Stimulated activated naive B cell treated with anti-CD40 and anti-IgM and Interleukin-4, amounts not matched to agents 10 μg/mL and 1 μg/mL and 100 μg/mL, for 72 hours (primary cell): ENCODE data around the gene SNX19.

ENCODE experiments used
- ATAC-seq, 2 donors: fragments of 150-1000 bp; cut with Tn5 transposase; replicated peaks; 2 replicates each; pipeline ENCODE4 v1.10.0; 2021; ENCODE audit warnings: moderate library complexity in 1 of 2
- DNase-seq: peaks from one replicate; pipeline ENCODE4 v3.0.0; 2021
- H3K27ac Mint-ChIP-seq: one replicate; pipeline ENCODE4 v1.8.0; 2022; ENCODE audit warnings: mild to moderate bottlenecking, mixed read lengths
- H3K27me3 Mint-ChIP-seq, 2 donors: one replicate each; pipeline ENCODE4 v1.8.0; 2022; ENCODE audit warnings: mixed read lengths in 2 of 2
- H3K36me3 Mint-ChIP-seq, 2 donors: one replicate each; pipeline ENCODE4 v1.8.0; 2022; ENCODE audit warnings: mixed read lengths in 2 of 2, mild to moderate bottlenecking in 1 of 2
- H3K4me1 Mint-ChIP-seq, 2 donors: one replicate each; pipeline ENCODE4 v1.8.0; 2022; ENCODE audit warnings: mixed read lengths in 2 of 2, mild to moderate bottlenecking in 1 of 2
- H3K4me3 Mint-ChIP-seq, 2 donors: one replicate each; pipeline ENCODE4 v1.8.0; 2022; ENCODE audit warnings: mild to moderate bottlenecking in 2 of 2, mixed read lengths in 2 of 2, moderate library complexity in 1 of 2
- H3K9me3 Mint-ChIP-seq, 2 donors: one replicate each; pipeline ENCODE4 v1.8.0; 2022; ENCODE audit warnings: mixed read lengths in 2 of 2, mild to moderate bottlenecking in 1 of 2

SNX19 gene

DNA sequence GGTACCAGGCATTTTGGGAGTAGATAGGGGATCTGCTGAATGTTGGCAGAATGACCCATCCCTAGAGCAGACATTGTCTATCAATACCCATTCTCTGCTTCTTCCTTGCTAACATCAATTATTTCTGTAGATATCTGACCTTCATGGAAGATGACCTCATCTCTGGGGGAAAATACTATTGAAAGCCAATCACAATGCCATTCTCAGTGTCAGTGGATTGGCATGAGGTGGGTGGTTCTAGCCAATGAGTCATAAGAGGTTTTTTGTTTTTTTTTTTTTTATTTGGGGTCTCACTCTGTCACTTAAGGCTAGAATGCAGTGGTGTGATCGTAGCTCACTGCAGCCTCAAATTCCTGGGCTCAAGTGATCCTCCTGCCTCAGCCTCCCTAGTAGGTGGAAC, 42.5 kb downstream of the SNX19 start:
- no peaks in the 10 kb centered on the region for H3K9me3 Mint-ChIP-seq
- DNase-seq: no peak
- H3K27ac Mint-ChIP-seq: no peak overlapping the region
- H3K27me3 Mint-ChIP-seq: no peaks in the 10 kb centered on the region
- no peak overlapping the region for H3K4me3 Mint-ChIP-seq
- ATAC-seq: no peak
- H3K36me3 Mint-ChIP-seq: peaks cover 27 to 42% of the 10 kb centered on the region in 2 donors
- no peaks in the 10 kb centered on the region for H3K4me1 Mint-ChIP-seq

GRCh38 chr11:130872981-130873380, 43.3 kb downstream of the SNX19 start:
- ATAC-seq: no peak
- DNase-seq: no peak
- no peaks in the 10 kb centered on the region for H3K4me1 Mint-ChIP-seq
- H3K27ac Mint-ChIP-seq: peak overlapping the region; percentile 31
- no peaks in the 10 kb centered on the region for H3K27me3 Mint-ChIP-seq
- H3K4me3 Mint-ChIP-seq: no peak overlapping the region
- peaks cover 30 to 40% of the 10 kb centered on the region in 2 donors for H3K36me3 Mint-ChIP-seq
- H3K9me3 Mint-ChIP-seq: no peaks in the 10 kb centered on the region

DNA sequence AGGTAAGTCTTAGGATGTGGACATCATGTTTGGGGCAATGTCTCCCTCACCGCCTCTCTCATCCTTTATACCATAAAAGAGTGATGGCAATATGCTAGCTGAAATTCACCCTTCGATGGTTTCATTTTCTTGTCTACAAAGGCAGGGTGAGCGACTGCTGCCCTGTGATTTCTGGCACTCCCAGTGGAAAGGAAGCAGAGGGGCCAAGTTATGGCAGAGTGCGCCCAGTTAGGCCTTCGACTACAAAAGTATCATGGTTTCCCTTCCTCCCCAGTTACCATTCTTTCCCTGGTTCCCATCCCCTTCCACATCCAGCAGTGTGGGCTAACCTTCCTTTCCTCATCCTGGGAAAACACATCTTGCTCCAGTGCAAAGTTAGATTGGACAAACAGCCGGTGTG, 43.8 kb downstream of the SNX19 start:
- peaks cover 27 to 36% of the 10 kb centered on the region in 2 donors for H3K36me3 Mint-ChIP-seq
- peak overlapping the region; percentile 31 for H3K27ac Mint-ChIP-seq
- no peaks in the 10 kb centered on the region for H3K27me3 Mint-ChIP-seq
- no peak overlapping the region for H3K4me3 Mint-ChIP-seq
- ATAC-seq (no peak), DNase-seq (no peak)
- H3K9me3 Mint-ChIP-seq: no peaks in the 10 kb centered on the region
- no peaks in the 10 kb centered on the region for H3K4me1 Mint-ChIP-seq

DNA sequence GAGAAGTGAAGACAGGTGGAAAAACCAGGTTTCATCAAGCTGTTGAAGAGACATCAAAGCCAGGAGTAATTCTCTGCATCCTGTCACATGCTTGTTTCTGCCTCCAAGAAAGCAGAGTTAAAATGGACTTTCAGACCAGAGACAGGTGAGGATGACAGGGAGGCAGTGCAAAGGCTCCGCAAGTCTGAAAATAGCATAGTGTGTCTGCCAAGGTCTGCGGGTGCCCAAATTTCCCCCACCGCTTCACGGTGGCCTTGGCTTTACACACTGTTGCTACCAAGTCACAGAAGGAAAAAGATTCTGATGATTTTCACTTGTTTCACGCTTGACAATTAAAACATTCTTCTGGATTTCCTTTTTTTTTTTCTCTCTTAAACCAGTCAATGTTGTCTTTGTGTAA, 44.2 kb downstream of the SNX19 start:
- H3K27me3 Mint-ChIP-seq: no peaks in the 10 kb centered on the region
- H3K4me3 Mint-ChIP-seq: no peak overlapping the region
- H3K27ac Mint-ChIP-seq: no peak overlapping the region
- H3K4me1 Mint-ChIP-seq: no peaks in the 10 kb centered on the region
- H3K9me3 Mint-ChIP-seq: no peaks in the 10 kb centered on the region
- peaks cover 25 to 32% of the 10 kb centered on the region in 2 donors for H3K36me3 Mint-ChIP-seq
- ATAC-seq: no peak
- DNase-seq: no peak

GRCh38 chr11:130871616-130872015, 44.7 kb downstream of the SNX19 start:
- ATAC-seq (no peak), DNase-seq (no peak)
- no peaks in the 10 kb centered on the region for H3K4me1 Mint-ChIP-seq
- H3K9me3 Mint-ChIP-seq: no peaks in the 10 kb centered on the region
- H3K27ac Mint-ChIP-seq: no peak overlapping the region
- H3K4me3 Mint-ChIP-seq: no peak overlapping the region
- H3K27me3 Mint-ChIP-seq: no peaks in the 10 kb centered on the region
- H3K36me3 Mint-ChIP-seq: peaks cover 25 to 28% of the 10 kb centered on the region in 2 donors

DNA sequence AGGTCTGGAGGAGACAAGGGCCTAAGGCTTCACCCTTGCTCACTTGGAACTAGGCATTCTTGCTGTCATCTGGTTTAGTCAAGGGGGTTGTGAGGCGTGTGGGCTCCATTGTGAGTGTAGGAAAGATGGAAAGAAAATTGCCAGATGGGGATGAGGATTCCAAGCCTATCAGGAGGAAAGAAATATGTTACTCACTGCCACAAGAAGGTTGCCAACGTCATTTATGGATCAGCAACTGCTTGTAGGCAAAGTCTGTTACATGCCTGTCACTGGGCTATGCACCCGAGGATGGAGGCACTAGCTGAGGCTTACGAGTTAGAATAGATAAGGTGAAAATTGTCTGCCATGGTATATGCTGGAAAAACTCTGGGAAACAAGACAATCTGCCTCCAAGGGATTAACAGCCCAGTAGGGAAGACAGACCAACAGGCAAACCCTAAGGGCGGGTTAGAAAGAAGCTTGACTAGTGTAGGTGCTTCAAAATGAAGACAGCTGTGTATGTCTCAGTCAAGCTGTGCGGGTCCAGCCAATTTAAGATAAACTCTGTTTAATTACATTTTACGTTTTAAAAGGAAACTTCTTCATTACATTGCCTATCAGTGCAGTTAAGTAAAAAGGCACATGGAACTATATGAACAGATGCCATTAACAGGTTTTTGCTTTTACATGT, 47.4 kb downstream of the SNX19 start:
- Mint-ChIP-seq H3K27ac (no peak overlapping the region), H3K4me3 (no peak overlapping the region), H3K9me3 (no peaks in the 10 kb centered on the region), H3K4me1 (no peaks in the 10 kb centered on the region), H3K27me3 (no peaks in the 10 kb centered on the region), H3K36me3 (peaks cover 13 to 26% of the 10 kb centered on the region in 2 donors)
- ATAC-seq: no peak
- DNase-seq: no peak

DNA sequence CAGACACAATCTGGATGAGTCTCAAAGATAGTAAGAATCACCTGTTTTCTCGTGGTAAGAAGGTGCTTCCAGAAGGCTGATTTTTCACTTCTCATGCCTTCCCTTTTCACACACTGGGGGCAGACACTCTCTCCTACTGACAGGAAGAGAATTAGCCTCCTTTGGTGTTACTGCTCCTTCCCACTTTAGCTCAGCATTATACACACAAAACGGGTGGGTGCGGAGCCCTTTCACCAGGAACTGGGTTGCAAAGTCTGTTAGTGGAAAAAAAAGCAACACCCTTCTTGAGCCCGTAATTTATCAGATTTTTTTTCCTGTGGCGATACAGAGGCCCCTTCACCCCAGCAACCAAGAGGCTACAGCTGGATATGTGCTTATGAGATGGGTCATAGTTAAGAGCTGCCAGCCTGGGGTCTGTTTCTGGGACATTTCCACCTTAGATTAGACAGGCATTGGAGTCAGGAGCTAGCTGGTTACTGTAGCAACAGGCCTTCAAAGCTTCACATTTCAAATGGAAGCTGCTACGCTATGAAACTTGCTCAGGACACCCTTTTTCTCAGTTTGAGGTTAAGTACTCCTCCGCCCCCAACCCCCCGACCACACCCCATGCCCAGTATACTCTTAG, 48.1 kb downstream of the SNX19 start:
- Mint-ChIP-seq H3K27me3 (no peaks in the 10 kb centered on the region), H3K4me3 (no peak overlapping the region), H3K36me3 (peaks cover 13 to 23% of the 10 kb centered on the region in 2 donors), H3K9me3 (no peaks in the 10 kb centered on the region), H3K27ac (no peak overlapping the region), H3K4me1 (no peaks in the 10 kb centered on the region)
- no peak for ATAC-seq
- no peak for DNase-seq

DNA sequence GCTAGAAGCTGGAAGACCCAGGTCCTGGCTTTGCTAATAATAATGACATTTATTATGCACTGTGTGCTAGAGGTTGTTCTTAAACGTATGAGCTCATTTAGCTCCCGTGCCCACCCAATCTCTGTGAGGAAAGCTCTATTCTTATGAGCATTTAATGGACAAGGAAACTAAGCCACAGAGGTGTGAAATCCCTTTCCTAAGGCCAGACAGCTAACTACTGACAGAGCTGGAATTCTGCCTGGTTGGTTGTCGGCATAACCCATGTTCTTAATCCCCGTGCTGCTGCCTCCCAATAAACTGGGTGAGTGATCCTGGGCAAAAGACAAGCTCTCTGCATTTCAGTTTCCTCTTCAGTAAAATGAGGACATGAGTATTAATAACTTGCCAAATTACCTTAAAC, 49.4 kb downstream of the SNX19 start:
- ATAC-seq (no peak), DNase-seq (no peak)

DNA sequence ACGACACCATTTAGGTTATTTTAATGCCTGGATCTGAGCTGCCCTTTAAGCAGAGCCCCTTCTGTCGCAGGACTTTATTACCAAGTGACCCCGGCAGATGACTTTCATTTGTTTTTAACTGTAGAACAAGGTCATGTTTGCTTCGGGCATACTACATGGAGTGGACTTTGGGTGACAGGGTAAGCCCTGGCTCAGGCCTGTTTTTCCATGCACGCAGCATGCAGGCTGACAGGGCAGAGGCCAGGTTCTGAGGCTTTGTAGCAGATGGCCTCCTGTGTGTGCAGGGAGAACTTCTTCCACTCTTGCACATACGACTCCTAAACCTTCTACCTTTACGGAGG, 50.5 kb downstream of the SNX19 start:
- Mint-ChIP-seq H3K27ac (no peak overlapping the region), H3K27me3 (no peaks in the 10 kb centered on the region), H3K36me3 (peaks cover 4 to 18% of the 10 kb centered on the region in 2 donors), H3K4me1 (peaks cover 5 to 8% of the 10 kb centered on the region in 2 donors), H3K9me3 (no peaks in the 10 kb centered on the region), H3K4me3 (no peak overlapping the region)
- no peak for DNase-seq
- no peak for ATAC-seq

More for the DNA sequence above, 49.4 kb downstream of the SNX19 start:
- H3K4me3 Mint-ChIP-seq: no peak overlapping the region
- H3K9me3 Mint-ChIP-seq: no peaks in the 10 kb centered on the region
- peaks cover 12 to 23% of the 10 kb centered on the region in 2 donors for H3K36me3 Mint-ChIP-seq
- no peaks in the 10 kb centered on the region for H3K27me3 Mint-ChIP-seq
- peaks cover 4 to 5% of the 10 kb centered on the region in 2 donors for H3K4me1 Mint-ChIP-seq
- no peak overlapping the region for H3K27ac Mint-ChIP-seq

- Mint-ChIP-seq H3K27me3 (no peaks in the 10 kb centered on the region), H3K4me3 (no peak overlapping the region), H3K9me3 (no peaks in the 10 kb centered on the region), H3K4me1 (peaks cover 5 to 8% of the 10 kb centered on the region in 2 donors), H3K36me3 (peaks cover 4 to 16% of the 10 kb centered on the region in 2 donors), H3K27ac (no peak overlapping the region)
- DNase-seq: no peak
- no peak for ATAC-seq
Measured at GRCh38 chr11:130865091-130865773, 51.0 kb downstream of the SNX19 start.

DNA sequence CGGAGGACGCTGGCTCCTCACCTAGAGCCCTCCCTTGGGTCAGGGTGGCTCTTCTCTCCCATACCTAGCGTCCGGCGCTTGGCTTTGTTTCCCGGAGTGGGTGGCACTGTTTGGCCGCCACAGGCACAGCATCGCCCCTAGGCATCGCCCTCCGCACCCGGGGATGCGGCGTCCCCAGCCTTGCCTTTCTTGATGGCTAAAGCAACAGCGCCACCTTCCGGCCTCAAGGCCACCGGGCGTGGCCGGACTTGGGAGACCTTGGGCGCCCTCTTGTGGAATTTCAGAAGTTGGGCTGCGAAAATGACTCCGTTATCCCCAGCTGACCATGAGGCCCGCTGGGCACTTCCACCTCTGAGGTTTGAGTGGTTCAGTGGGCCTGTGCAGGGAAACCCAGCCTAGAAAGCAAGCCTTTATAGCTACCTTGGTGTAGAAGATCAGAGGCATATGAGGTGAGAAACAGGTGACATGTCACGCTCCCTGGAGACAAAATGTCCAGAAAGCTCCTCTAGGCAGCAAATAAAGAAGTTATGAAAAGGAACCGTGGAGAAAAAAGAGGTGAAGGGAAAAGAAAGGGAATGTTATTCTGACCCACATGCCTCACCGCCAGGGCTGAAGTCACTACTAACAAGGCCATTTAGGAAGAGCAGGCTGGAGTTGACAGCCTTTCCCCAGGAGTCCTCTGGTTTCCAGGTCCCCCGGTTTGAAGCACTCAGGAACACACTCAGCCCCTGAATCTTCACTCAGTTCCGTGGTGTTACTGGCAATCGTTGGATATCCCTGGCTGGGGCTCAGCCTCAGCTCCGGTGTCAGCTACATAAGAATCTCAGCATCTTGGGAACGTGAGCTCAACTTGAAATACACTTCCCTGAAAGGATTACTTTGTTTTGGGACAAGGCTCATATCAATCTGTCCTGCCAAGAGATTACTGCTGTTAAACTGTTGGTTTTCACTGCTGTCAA, 54.1 kb downstream of the SNX19 start:
- H3K4me1 Mint-ChIP-seq: peaks cover 16 to 19% of the 10 kb centered on the region in 2 donors
- H3K36me3 Mint-ChIP-seq: peaks cover 4 to 9% of the 10 kb centered on the region in 2 donors
- H3K27ac Mint-ChIP-seq: peak overlapping the region; percentile 78
- H3K9me3 Mint-ChIP-seq: no peaks in the 10 kb centered on the region
- H3K4me3 Mint-ChIP-seq: no peak overlapping the region
- peak; percentile 89 to 92 for ATAC-seq
- peak; percentile 77 for DNase-seq
- no peaks in the 10 kb centered on the region for H3K27me3 Mint-ChIP-seq

- H3K27ac Mint-ChIP-seq: no peak overlapping the region
- DNase-seq (no peak), ATAC-seq (no peak)
- peaks cover 4% of the 10 kb centered on the region in 2 donors for H3K9me3 Mint-ChIP-seq
- H3K4me3 Mint-ChIP-seq: no peak overlapping the region
- peaks cover 7 to 9% of the 10 kb centered on the region in 2 donors for H3K36me3 Mint-ChIP-seq
- H3K4me1 Mint-ChIP-seq: peaks cover 18 to 23% of the 10 kb centered on the region in 2 donors
- H3K27me3 Mint-ChIP-seq: no peaks in the 10 kb centered on the region
Measured at GRCh38 chr11:130861283-130861682, 55.0 kb downstream of the SNX19 start.

DNA sequence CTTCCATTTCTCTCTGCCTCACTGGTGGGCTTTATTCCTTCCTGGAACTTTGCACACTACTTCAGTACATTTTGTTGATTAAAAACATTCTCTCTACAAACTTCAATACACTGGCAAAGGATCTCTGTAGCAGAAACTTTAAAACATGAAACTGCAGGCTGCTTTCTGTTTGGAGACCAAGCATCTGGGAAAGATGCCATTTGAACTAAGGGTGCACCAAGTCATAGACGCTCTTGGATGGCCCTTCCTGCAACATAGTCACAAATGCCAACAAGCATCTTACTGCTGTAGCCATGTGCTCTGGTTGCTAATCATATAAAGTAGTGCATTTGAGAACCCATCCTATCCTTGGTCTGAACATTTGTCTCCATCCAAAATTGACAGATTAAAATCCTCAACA, 56.4 kb downstream of the SNX19 start:
- Mint-ChIP-seq H3K27ac (no peak overlapping the region), H3K4me1 (peaks cover 25 to 27% of the 10 kb centered on the region in 2 donors), H3K36me3 (peaks cover 7% of the 10 kb centered on the region in 2 donors), H3K4me3 (no peak overlapping the region), H3K27me3 (no peaks in the 10 kb centered on the region), H3K9me3 (peaks cover 4 to 5% of the 10 kb centered on the region in 2 donors)
- ATAC-seq (no peak), DNase-seq (no peak)

GRCh38 chr11:130858215-130858614, 58.1 kb downstream of the SNX19 start:
- no peak for DNase-seq
- ATAC-seq: no peak
- no peak overlapping the region for H3K4me3 Mint-ChIP-seq
- H3K27me3 Mint-ChIP-seq: no peaks in the 10 kb centered on the region
- peaks cover 4 to 7% of the 10 kb centered on the region in 2 donors for H3K36me3 Mint-ChIP-seq
- H3K9me3 Mint-ChIP-seq: peaks cover 4 to 5% of the 10 kb centered on the region in 2 donors
- no peak overlapping the region for H3K27ac Mint-ChIP-seq
- H3K4me1 Mint-ChIP-seq: peaks cover 34 to 39% of the 10 kb centered on the region in 2 donors
